H1 (cell line): Measurements from ENCODE around the gene PDZD2. TPM values are rescaled to one million over a fixed set of nuclear protein-coding genes. Genes with fewer than 3 reads are reported as not detected.

Source experiments
- CTCF ChIA-PET: fragments of 300-600 bp; sonication (Branson Sonifier 250); formaldehyde crosslinking; loops from one replicate; lab custom pipeline; 2021; ENCODE audit not compliant: partially characterized antibody; lab: Charles Lee
- POLR2A ChIA-PET: fragments of 300-600 bp; sonication (Branson Sonifier 250); formaldehyde crosslinking; loops from one replicate; lab custom pipeline; 2021; ENCODE audit warnings: inconsistent platforms; ENCODE audit not compliant: partially characterized antibody; lab: Charles Lee
- DNase-seq, 2 experiments: peaks; one replicate each; pipeline versions ENCODE4 v3.0.0 to v3.0.0-alpha.2; 2010 to 2022; ENCODE audit warnings: low spot score in 2 of 2, low read depth in 1 of 2, mixed read lengths in 1 of 2
- FAIRE-seq: peaks from 2 replicates; lab custom pipeline; 2011; peaks lifted over from hg19 to GRCh38; lab: Jason Lieb, UNC
- H2AFZ ChIP-seq: 2 replicates; pipeline ENCODE4 v1.8.1; 2012; ENCODE audit warnings: low read length, inconsistent platforms
- H2AK5ac ChIP-seq: 2 replicates; pipeline ENCODE4 v1.6.1; 2013; ENCODE audit warnings: low read depth, low read length
- H2BK120ac ChIP-seq: replicated peaks from 2 replicates; pipeline ENCODE3; 2013; ENCODE audit warnings: low read depth, low read length, inconsistent platforms
- H2BK12ac ChIP-seq: 2 replicates; pipeline ENCODE4 v1.6.1; 2013; ENCODE audit warnings: low read depth, low read length
- H2BK15ac ChIP-seq: 2 replicates; pipeline ENCODE4 v1.6.1; 2013; ENCODE audit warnings: low read length
- H2BK20ac ChIP-seq: 2 replicates; pipeline ENCODE4 v1.6.1; 2013; ENCODE audit warnings: low read length
- H2BK5ac ChIP-seq: 2 replicates; pipeline ENCODE4 v1.6.1; 2013; ENCODE audit warnings: low read depth, low read length
- H3K14ac ChIP-seq: 2 replicates; pipeline ENCODE4 v1.6.1; 2013; ENCODE audit warnings: inconsistent platforms; ENCODE audit not compliant: insufficient read length
- H3K18ac ChIP-seq: 2 replicates; pipeline ENCODE4 v1.6.1; 2013; ENCODE audit warnings: low read length; ENCODE audit errors: extremely low read depth
- H3K23ac ChIP-seq: 2 replicates; pipeline ENCODE4 v1.6.1; 2013; ENCODE audit warnings: inconsistent platforms; ENCODE audit not compliant: insufficient read length
- H3K23me2 ChIP-seq: 2 replicates; pipeline ENCODE4 v1.6.1; 2013; ENCODE audit warnings: low read depth, low read length
- H3K27ac ChIP-seq: 2 replicates; pipeline ENCODE4 v1.6.1; 2011; ENCODE audit warnings: low read depth, low read length, inconsistent platforms
- H3K27me3 ChIP-seq, 4 experiments: replicated peaks in 1 of 4; 1 replicate in 1 of 4; 2 replicates in 3 of 4; pipeline versions ENCODE4 v1.6.1 to v1.8.1; 2011 to 2013; ENCODE audit warnings: low read length in 3 of 4, mild to moderate bottlenecking in 3 of 4, inconsistent platforms in 2 of 4, mixed read lengths in 2 of 4, moderate library complexity in 1 of 4; ENCODE audit not compliant: control insufficient read depth in 3 of 4, insufficient read depth in 3 of 4; ENCODE audit errors: extremely low read depth in 1 of 4
- H3K36me3 ChIP-seq, 4 experiments: 2 replicates each; pipeline versions ENCODE4 v1.6.1 to v1.8.1; 2011 to 2013; ENCODE audit warnings: mild to moderate bottlenecking in 4 of 4, low read length in 3 of 4, moderate library complexity in 2 of 4, control low read depth in 1 of 4, inconsistent platforms in 1 of 4; ENCODE audit not compliant: insufficient read depth in 4 of 4, control insufficient read depth in 2 of 4
- H3K4ac ChIP-seq: replicated peaks from 2 replicates; pipeline ENCODE3; 2013; ENCODE audit warnings: low read length, low read depth, mixed read lengths, inconsistent platforms; ENCODE audit not compliant: insufficient read length
- H3K4me1 ChIP-seq, 4 experiments: replicated peaks in 1 of 4; 1 replicate in 1 of 4; 2 replicates in 3 of 4; pipeline versions ENCODE4 v1.6.1 to v1.8.1; 2011 to 2013; ENCODE audit warnings: low read length in 3 of 4, inconsistent platforms in 2 of 4, mixed read lengths in 1 of 4; ENCODE audit not compliant: insufficient read depth in 4 of 4, control insufficient read depth in 3 of 4
- H3K4me2 ChIP-seq, 2 experiments: 2 replicates each; pipeline versions ENCODE4 v1.6.1 to v1.8.1; 2011 to 2013; ENCODE audit warnings: low read depth in 2 of 2, low read length in 2 of 2, control low read depth in 1 of 2, inconsistent platforms in 1 of 2, mild to moderate bottlenecking in 1 of 2; ENCODE audit not compliant: insufficient read depth in 1 of 2
- H3K4me3 ChIP-seq, 4 experiments: fragments of 200-600, 300-600 bp in 1 of 4; sonication (generic), shearing (Covaris generic), sonication (Bioruptor Twin) in 1 of 4; 2 replicates each; pipeline versions ENCODE4 v1.5.1 to v1.8.1; 2011 to 2016; ENCODE audit warnings: low read length in 4 of 4, low read depth in 3 of 4, control low read depth in 2 of 4, inconsistent platforms in 2 of 4, mild to moderate bottlenecking in 2 of 4, mixed read lengths in 1 of 4, moderate library complexity in 1 of 4; ENCODE audit not compliant: insufficient read depth in 2 of 4; ENCODE audit errors: extremely low read depth in 1 of 4
- H3K56ac ChIP-seq: replicated peaks from 2 replicates; pipeline ENCODE3; 2013; ENCODE audit warnings: low read depth, mild to moderate bottlenecking, mixed read lengths, low read length, inconsistent platforms; ENCODE audit not compliant: insufficient read length
- H3K79me1 ChIP-seq: 2 replicates; pipeline ENCODE4 v1.6.1; 2013; ENCODE audit warnings: low read depth, low read length, control low read depth
- H3K79me2 ChIP-seq, 2 experiments: 2 replicates each; pipeline versions ENCODE4 v1.6.1 to v1.8.1; 2012 to 2013; ENCODE audit warnings: low read length in 2 of 2, mild to moderate bottlenecking in 2 of 2, inconsistent platforms in 1 of 2; ENCODE audit not compliant: insufficient read depth in 2 of 2, control insufficient read depth in 1 of 2
- H3K9ac ChIP-seq, 4 experiments: replicated peaks in 1 of 4; 1 replicate in 1 of 4; 2 replicates in 3 of 4; pipeline versions ENCODE4 v1.6.1 to v1.8.1; 2011 to 2013; ENCODE audit warnings: low read depth in 3 of 4, low read length in 3 of 4, control low read depth in 2 of 4, mild to moderate bottlenecking in 2 of 4, moderate library complexity in 2 of 4, inconsistent platforms in 1 of 4; ENCODE audit errors: extremely low read depth in 1 of 4
- H3K9me3 ChIP-seq, 2 experiments: 2 replicates each; pipeline versions ENCODE4 v1.6.1 to v1.8.1; 2012 to 2013; ENCODE audit warnings: mild to moderate bottlenecking in 2 of 2, moderate library complexity in 2 of 2, control low read depth in 1 of 2, inconsistent platforms in 1 of 2, low read depth in 1 of 2, low read length in 1 of 2, mixed read lengths in 1 of 2; ENCODE audit not compliant: insufficient read depth in 2 of 2
- H4K20me1 ChIP-seq, 2 experiments: replicated peaks in 1 of 2; 2 replicates each; pipeline versions ENCODE3 to v1.8.1; 2011 to 2013; ENCODE audit warnings: inconsistent platforms in 2 of 2, low read length in 2 of 2, mild to moderate bottlenecking in 1 of 2; ENCODE audit not compliant: insufficient read depth in 2 of 2, control insufficient read depth in 1 of 2
- H4K5ac ChIP-seq: 2 replicates; pipeline ENCODE4 v1.6.1; 2013; ENCODE audit warnings: low read length, low read depth, mixed read lengths, inconsistent platforms; ENCODE audit not compliant: insufficient read length
- H4K8ac ChIP-seq: 2 replicates; pipeline ENCODE4 v1.8.0; 2013; ENCODE audit warnings: mild to moderate bottlenecking, moderate library complexity, low read length, inconsistent platforms; ENCODE audit not compliant: insufficient read depth; ENCODE audit errors: extremely low read depth
- H4K91ac ChIP-seq: replicated peaks from 2 replicates; pipeline ENCODE3; 2013; ENCODE audit warnings: low read length, mixed read lengths, inconsistent platforms; ENCODE audit not compliant: insufficient read length
- CREB1 ChIP-seq: IDR thresholded peaks from 2 replicates; pipeline ENCODE4 v1.6.1; 2012; ENCODE audit warnings: inconsistent platforms
- JUN ChIP-seq: IDR thresholded peaks from 2 replicates; pipeline ENCODE4 v1.6.1; 2011; ENCODE audit warnings: low read depth, mild to moderate bottlenecking, improper control_type of control experiment, low read length
- MAFK ChIP-seq: IDR thresholded peaks from 2 replicates; pipeline ENCODE4 v1.6.1; 2012; ENCODE audit warnings: low read depth, mild to moderate bottlenecking, improper control_type of control experiment, low read length
- NANOG ChIP-seq: IDR thresholded peaks from 2 replicates; pipeline ENCODE4 v1.6.1; 2011; ENCODE audit warnings: low read length, low read depth, mild to moderate bottlenecking, inconsistent platforms; ENCODE audit not compliant: insufficient read depth, poor library complexity, severe bottlenecking
- RAD21 ChIP-seq, 2 experiments: IDR thresholded peaks in 1 of 2; conservative IDR thresholded peaks in 1 of 2; 2 replicates each; pipeline ENCODE4 v1.6.1; 2011; ENCODE audit warnings: low read depth in 2 of 2, low read length in 2 of 2, improper control_type of control experiment in 1 of 2, inconsistent platforms in 1 of 2, mild to moderate bottlenecking in 1 of 2, moderate library complexity in 1 of 2
- RBBP5 ChIP-seq: IDR thresholded peaks from 2 replicates; pipeline ENCODE4 v1.7.1; 2012; ENCODE audit warnings: low read depth, mild to moderate bottlenecking, inconsistent platforms, low read length, moderate library complexity, borderline replicate concordance
- SIN3A ChIP-seq, 2 experiments: IDR thresholded peaks in 1 of 2; conservative IDR thresholded peaks in 1 of 2; 2 replicates each; pipeline ENCODE4 v1.6.1; 2011 to 2012; ENCODE audit warnings: low read length in 2 of 2, improper control_type of control experiment in 1 of 2, low read depth in 1 of 2, mild to moderate bottlenecking in 1 of 2
- SP2 ChIP-seq: IDR thresholded peaks from 2 replicates; pipeline ENCODE4 v1.6.1; 2012; ENCODE audit warnings: mild to moderate bottlenecking, low read length, inconsistent platforms
- TBP ChIP-seq: IDR thresholded peaks from 2 replicates; pipeline ENCODE4 v1.6.1; 2011; ENCODE audit warnings: low read depth, low read length, improper control_type of control experiment
- TEAD4 ChIP-seq: IDR thresholded peaks from 2 replicates; pipeline ENCODE4 v1.6.1; 2012; ENCODE audit warnings: low read depth, low read length, inconsistent platforms, mixed read lengths
- YY1 ChIP-seq: IDR thresholded peaks from 2 replicates; pipeline ENCODE4 v1.6.1; 2011; ENCODE audit warnings: low read depth, mild to moderate bottlenecking, low read length
- WGBS, 2 experiments: shearing (Covaris generic) in 1 of 2; methylation state at CpG; one replicate each; pipeline versions ENCODE4 v1.1.6 to v1.1.7; 2013 to 2015; ENCODE audit warnings: low lambda C conversion rate in 2 of 2, mixed read lengths in 2 of 2, inconsistent platforms in 1 of 2, low coverage in 1 of 2, missing lambda C conversion rate in 1 of 2; ENCODE audit not compliant: insufficient replicate concordance in 2 of 2, insufficient coverage in 1 of 2, insufficient read length in 1 of 2; ENCODE audit errors: extremely low coverage in 1 of 2, missing lambda C conversion rate in 1 of 2; 5-methylcytosine and 5-hydroxymethylcytosine counted together
- polyA plus RNA-seq, 7 experiments: library from polyadenylated mRNA; depleted of rRNA in 3 of 7; stranded (reverse) in 5 of 7; unstranded in 2 of 7; fragments of >200 nt in 5 of 7; fragments of 200-250 nt in 2 of 7; gene quantifications; 1 replicate in 5 of 7; 2 replicates in 1 of 7; 4 replicates in 1 of 7; pipeline versions ENCODE4 v1.2.1 to v1.2.3, GENCODE V29; 2011 to 2013; ENCODE audit warnings: missing spikeins in 2 of 7, mixed read lengths in 2 of 7
- total RNA-seq: library from RNA; stranded (reverse); fragmentation: NEBNext Ultra II Directional; extraction: Animal tissue kit (Norgen Biotek cat#: 25700); gene quantifications from 2 replicates; pipeline ENCODE4 v1.2.1, GENCODE V29; 2021
- TF ChIP-seq, protein P1 (sequence below): IDR thresholded peaks from 2 replicates; pipeline ENCODE4 v1.6.1; 2011; ENCODE audit warnings: low read depth, mild to moderate bottlenecking, low read length; ENCODE audit not compliant: insufficient read depth
- TF ChIP-seq, protein P2 (sequence below): IDR thresholded peaks from 2 replicates; pipeline ENCODE4 v1.6.1; 2012; ENCODE audit warnings: inconsistent platforms

PDZD2 gene
- total and polyA plus RNA-seq, 2 of the 8 experiments (the other 6 are each of a cell fraction or from before 2014, with no cell fraction given): 1.2 to 6.8 TPM

- Histone ChIP-seq H2BK15ac (no peak overlapping the region), H3K79me1 (no peaks in the 10 kb centered on the region), H2BK12ac (no peak overlapping the region), H3K27me3 (no peaks in the 10 kb centered on the region), H4K91ac (no peak overlapping the region), H3K79me2 (no peaks in the 10 kb centered on the region), H4K8ac (no peak overlapping the region), H3K4me3 (no peak overlapping the region), H3K9me3 (no peaks in the 10 kb centered on the region), H3K4ac (no peak overlapping the region), H2BK120ac (no peak overlapping the region), H3K4me1 (peaks cover 0 to 14% (median 5%) of the 10 kb centered on the region in 4 experiments), H3K23ac (no peak overlapping the region), H3K36me3 (no peaks in the 10 kb centered on the region; a peak in 2 of 8 replicates), H2BK5ac (no peak overlapping the region), H4K20me1 (no peaks in the 10 kb centered on the region), H4K5ac (no peak overlapping the region), H3K23me2 (no peaks in the 10 kb centered on the region), H3K18ac (no peak overlapping the region), H3K27ac (no peak overlapping the region), H3K14ac (no peak overlapping the region), H3K56ac (no peak overlapping the region), H2BK20ac (no peak overlapping the region), H3K4me2 (no peak overlapping the region), H2AK5ac (no peak overlapping the region), H2AFZ (no peak overlapping the region), H3K9ac (no peak overlapping the region)
- CTCF ChIA-PET: interaction anchor here (1.1 to 1.4 kb wide), 4 partner anchors 18 to 92 kb away, joined by 3 to 4 read pairs (median 4); no protein-coding TSS in a partner anchor
- POLR2A ChIA-PET: interaction anchor here (0.7 kb wide), 1 partner anchor 11 kb away, joined by 3 read pairs; no protein-coding TSS in a partner anchor
- WGBS, 2 experiments: 85% methylated on average over 6 of the region's 6 CpGs; no CpG with 5 or more reads in 1 of the 2 experiments
- FAIRE-seq: no peak
- no peak for DNase-seq
- TF ChIP-seq SP2: no peak
- TF ChIP-seq, protein P1, sequence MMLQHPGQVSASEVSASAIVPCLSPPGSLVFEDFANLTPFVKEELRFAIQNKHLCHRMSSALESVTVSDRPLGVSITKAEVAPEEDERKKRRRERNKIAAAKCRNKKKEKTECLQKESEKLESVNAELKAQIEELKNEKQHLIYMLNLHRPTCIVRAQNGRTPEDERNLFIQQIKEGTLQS: no peak
- TF ChIP-seq RBBP5: no peak
- no peak for TF ChIP-seq SIN3A (conservative IDR thresholded peaks at IDR 0.05 in 1 of 2, IDR thresholded peaks at IDR 0.05 in 1 of 2; ENCODE audit: low read depth in 1 of 2, low read length in 2 of 2)
- no peak for TF ChIP-seq MAFK
- TF ChIP-seq TBP: no peak
- TF ChIP-seq JUN: no peak
- no peak for TF ChIP-seq NANOG
- TF ChIP-seq TEAD4: no peak
- TF ChIP-seq, protein P2, sequence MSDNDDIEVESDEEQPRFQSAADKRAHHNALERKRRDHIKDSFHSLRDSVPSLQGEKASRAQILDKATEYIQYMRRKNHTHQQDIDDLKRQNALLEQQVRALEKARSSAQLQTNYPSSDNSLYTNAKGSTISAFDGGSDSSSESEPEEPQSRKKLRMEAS: peak; percentile 69
- peak; percentile 66; the same call in 1 of the 2 replicates for TF ChIP-seq YY1
- no peak for TF ChIP-seq RAD21 (IDR thresholded peaks at IDR 0.05 in 1 of 2, conservative IDR thresholded peaks at IDR 0.05 in 1 of 2; ENCODE audit: low read depth in 2 of 2, low read length in 2 of 2)
- no peak for TF ChIP-seq CREB1
These were observed 326.3 kb downstream of the PDZD2 start for GRCh38 chr5:31965227-31965626.
